Embryonic facial prominence (tissue), 1 donor: ENCODE data around the gene EIPR1.

Experiments used
- DNase-seq: peaks from one replicate; pipeline ENCODE4 v3.0.0-alpha.2; 2016; ENCODE audit errors: extremely low spot score

EIPR1 gene

GRCh38 chr2:3176071-3176868 is 201.3 kb downstream of the EIPR1 start:
- DNase-seq: no peak

- no peak for DNase-seq
Measured at GRCh38 chr2:3175568-3175955, 202.1 kb downstream of the EIPR1 start.

- no peak for DNase-seq
Measured at GRCh38 chr2:3174626-3175567, 202.7 kb downstream of the EIPR1 start.

- no peak for DNase-seq
Measured at GRCh38 chr2:3173031-3173430, 204.6 kb downstream of the EIPR1 start.

GRCh38 chr2:3172265-3172935 is 205.2 kb downstream of the EIPR1 start:
- no peak for DNase-seq

- DNase-seq: no peak
Measured at GRCh38 chr2:3171564-3172264, 205.9 kb downstream of the EIPR1 start.

GRCh38 chr2:3170792-3171455 is 206.7 kb downstream of the EIPR1 start:
- DNase-seq: no peak

- DNase-seq: no peak
Measured at GRCh38 chr2:3169106-3169870, 208.3 kb downstream of the EIPR1 start.

GRCh38 chr2:3168230-3168891 is 209.3 kb downstream of the EIPR1 start:
- DNase-seq: no peak

GRCh38 chr2:3163401-3163800 is 214.2 kb downstream of the EIPR1 start:
- no peak for DNase-seq

- DNase-seq: no peak
Measured at GRCh38 chr2:3162442-3163077, 215.1 kb downstream of the EIPR1 start.

GRCh38 chr2:3160751-3161330 is 216.8 kb downstream of the EIPR1 start:
- no peak for DNase-seq

GRCh38 chr2:3159782-3160545 is 217.7 kb downstream of the EIPR1 start:
- DNase-seq: no peak

- DNase-seq: no peak
Measured at GRCh38 chr2:3154700-3155099, 222.9 kb downstream of the EIPR1 start.

GRCh38 chr2:3154146-3154545 is 223.5 kb downstream of the EIPR1 start:
- DNase-seq: no peak

- DNase-seq: no peak
Measured at GRCh38 chr2:3151153-3151918, 226.3 kb downstream of the EIPR1 start.
